Stimulated activated CD8-positive, alpha-beta memory T cell treated with anti-CD3 and anti-CD28 coated beads, Interleukin-7, amount 100 ng/mL, for 1 hour (primary cell): Measurements from ENCODE around the gene CECR2.

ENCODE experiments used
- DNase-seq, 2 donors: peaks; one replicate each; pipeline ENCODE4 v3.0.0-alpha.2; 2020; ENCODE audit warnings: low read depth in 2 of 2

Gene CECR2

GRCh38 chr22:17569971-17570511, 200.8 kb downstream of the CECR2 start:
- DNase-seq, result no peak

GRCh38 chr22:17570851-17571631, 201.8 kb downstream of the CECR2 start:
- DNase-seq, result no peak

- DNase-seq, result no peak
Measured at GRCh38 chr22:17575151-17575550, 205.9 kb downstream of the CECR2 start.

- no peak for DNase-seq
Measured at GRCh38 chr22:17575681-17576080, 206.4 kb downstream of the CECR2 start.

- DNase-seq, result no peak
Measured at GRCh38 chr22:17576470-17576869, 207.2 kb downstream of the CECR2 start.

- DNase-seq, result no peak
Measured at GRCh38 chr22:17578136-17578754, 209.0 kb downstream of the CECR2 start.

GRCh38 chr22:17579535-17579981, 210.3 kb downstream of the CECR2 start:
- DNase-seq, result no peak

- no peak for DNase-seq
Measured at GRCh38 chr22:17580441-17581031, 211.3 kb downstream of the CECR2 start.

- no peak for DNase-seq
Measured at GRCh38 chr22:17581056-17581455, 211.8 kb downstream of the CECR2 start.

GRCh38 chr22:17581631-17582030, 212.4 kb downstream of the CECR2 start:
- no peak for DNase-seq

- DNase-seq, result no peak
Measured at GRCh38 chr22:17583151-17583550, 213.9 kb downstream of the CECR2 start.

- DNase-seq, result no peak
Measured at GRCh38 chr22:17586831-17587440, 217.7 kb downstream of the CECR2 start.

GRCh38 chr22:17587629-17588028, 218.4 kb downstream of the CECR2 start:
- no peak for DNase-seq

- DNase-seq, result no peak
Measured at GRCh38 chr22:17588606-17589005, 219.3 kb downstream of the CECR2 start.

GRCh38 chr22:17589810-17590375, 220.6 kb downstream of the CECR2 start:
- no peak for DNase-seq

- no peak for DNase-seq
Measured at GRCh38 chr22:17590586-17590985, 221.3 kb downstream of the CECR2 start.

- no peak for DNase-seq
Measured at GRCh38 chr22:17592201-17592600, 222.9 kb downstream of the CECR2 start.

- no peak for DNase-seq
Measured at GRCh38 chr22:17596226-17596625, 227.0 kb downstream of the CECR2 start.

- no peak for DNase-seq
Measured at GRCh38 chr22:17597217-17597616, 228.0 kb downstream of the CECR2 start.

- DNase-seq, result no peak
Measured at GRCh38 chr22:17598318-17598717, 229.1 kb downstream of the CECR2 start.

GRCh38 chr22:17601031-17601430, 231.8 kb downstream of the CECR2 start:
- no peak for DNase-seq

GRCh38 chr22:17603668-17604067, 234.4 kb downstream of the CECR2 start:
- DNase-seq, result no peak
